A673 (cell line): ENCODE results near the gene CORO1A. TPM values are rescaled to one million over a fixed set of nuclear protein-coding genes. Genes with fewer than 3 reads are reported as not detected.
"Not testable (repeated sequence)": the region's sequence is repeated elsewhere in the genome, so short reads cannot be mapped to it uniquely, and the experiment has no call there.

ENCODE experiments used
- BruUV-seq: library from RNA; stranded (reverse); fragments of 400-500 nt; replicated peaks from 2 replicates; lab custom pipeline; 2021; lab: Mats Ljungman, UMichigan
- CTCF ChIA-PET: fragments of 300-600 bp; sonication (Branson Sonifier 250); formaldehyde crosslinking; loops from one replicate; lab custom pipeline; 2022; ENCODE audit warnings: antibody characterized with exemption; lab: Charles Lee
- POLR2A ChIA-PET: fragments of 300-600 bp; sonication (Branson Sonifier 250); formaldehyde crosslinking; loops from one replicate; lab custom pipeline; 2022; ENCODE audit warnings: antibody characterized with exemption; ENCODE audit not compliant: low non-redundant PET; lab: Charles Lee
- DNase-seq: peaks from one replicate; pipeline ENCODE4 v3.0.0-alpha.2; 2015; ENCODE audit warnings: low spot score
- H3K27ac ChIP-seq: fragments of 200-600 bp; sonication (generic); 2 replicates; pipeline ENCODE4 v1.5.1; 2016; ENCODE audit warnings: mixed run types, low read depth, mild to moderate bottlenecking, mixed read lengths, antibody characterized with exemption, low read length; ENCODE audit not compliant: poor library complexity, severe bottlenecking
- H3K27me3 ChIP-seq: fragments of 200-600 bp; sonication (generic); replicated peaks from 2 replicates; pipeline ENCODE4 v1.6.1; 2017; ENCODE audit warnings: mixed run types, low read depth, mild to moderate bottlenecking, mixed read lengths, antibody characterized with exemption, low read length; ENCODE audit not compliant: insufficient read depth, poor library complexity
- H3K36me3 ChIP-seq: fragments of 200-600 bp; sonication (generic); 2 replicates; pipeline ENCODE4 v1.6.1; 2016; ENCODE audit warnings: mixed run types, mild to moderate bottlenecking, mixed read lengths, antibody characterized with exemption, low read length; ENCODE audit not compliant: insufficient read depth, poor library complexity, severe bottlenecking
- H3K4me1 ChIP-seq: fragments of 200-600 bp; sonication (generic); 2 replicates; pipeline ENCODE4 v1.6.1; 2017; ENCODE audit warnings: mixed run types, mild to moderate bottlenecking, mixed read lengths, antibody characterized with exemption, low read length; ENCODE audit not compliant: insufficient read depth, poor library complexity, severe bottlenecking
- H3K4me3 ChIP-seq: fragments of 200-600 bp; sonication (generic); 2 replicates; pipeline ENCODE4 v1.5.1; 2016; ENCODE audit warnings: low read depth, mixed run types, mild to moderate bottlenecking, mixed read lengths, low read length; ENCODE audit not compliant: poor library complexity, severe bottlenecking
- H3K9me3 ChIP-seq: fragments of 200-600 bp; sonication (generic); 2 replicates; pipeline ENCODE4 v1.6.1; 2016; ENCODE audit warnings: mixed run types, low read depth, mild to moderate bottlenecking, mixed read lengths, antibody characterized with exemption, low read length; ENCODE audit not compliant: poor library complexity, severe bottlenecking
- intact Hi-C: fragments of 100-400 bp; cut with micrococcal nuclease; formaldehyde crosslinking; loops from one replicate; pipeline ENCODE4 v1.10.0; 2022; ENCODE audit not compliant: unreplicated experiment
- total RNA-seq: library from RNA; stranded (reverse); gene quantifications from 2 replicates; pipeline ENCODE4 v1.2.3, GENCODE V29; 2021

Gene CORO1A
- total RNA-seq, 1 experiment from 2014 or later: 4.6 TPM

DNA sequence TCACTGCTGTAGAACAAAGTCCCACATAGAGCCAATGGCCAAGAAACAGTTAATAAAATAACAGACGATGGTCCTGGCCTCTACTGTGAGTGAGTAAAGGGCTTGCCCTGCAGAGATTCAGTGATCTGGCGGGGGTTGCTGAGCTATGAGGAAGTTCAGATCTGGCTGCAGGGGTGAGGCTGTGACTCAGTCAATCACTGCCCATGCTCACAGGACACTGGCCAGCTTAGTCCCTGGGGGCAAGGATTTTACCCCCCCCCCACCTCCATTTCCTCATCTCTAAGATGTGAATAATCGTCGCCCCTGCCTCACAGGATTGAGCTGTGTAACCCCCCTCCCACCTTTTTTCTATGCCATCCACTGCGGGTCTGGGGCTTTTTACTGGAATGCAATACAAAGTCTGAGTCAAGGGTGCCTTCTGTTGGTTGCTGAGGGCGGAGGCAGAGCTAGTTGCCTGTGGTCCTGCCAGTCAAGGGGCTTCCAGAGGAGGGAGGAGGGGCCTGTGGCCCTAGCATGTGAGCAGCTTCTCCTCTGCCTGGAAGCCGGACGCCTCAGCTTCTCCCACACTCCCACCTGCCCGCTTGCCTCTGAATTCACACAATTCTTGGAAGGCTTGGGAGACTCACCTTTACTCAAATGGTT, 23.8 kb downstream of the CORO1A start:
- BruUV-seq, H3K9me3 ChIP-seq, DNase-seq, intact Hi-C loops, CTCF ChIA-PET, H3K27ac ChIP-seq, H3K4me1 ChIP-seq, H3K4me3 ChIP-seq, POLR2A ChIA-PET, H3K27me3 ChIP-seq, H3K36me3 ChIP-seq: not testable (repeated sequence)

DNA sequence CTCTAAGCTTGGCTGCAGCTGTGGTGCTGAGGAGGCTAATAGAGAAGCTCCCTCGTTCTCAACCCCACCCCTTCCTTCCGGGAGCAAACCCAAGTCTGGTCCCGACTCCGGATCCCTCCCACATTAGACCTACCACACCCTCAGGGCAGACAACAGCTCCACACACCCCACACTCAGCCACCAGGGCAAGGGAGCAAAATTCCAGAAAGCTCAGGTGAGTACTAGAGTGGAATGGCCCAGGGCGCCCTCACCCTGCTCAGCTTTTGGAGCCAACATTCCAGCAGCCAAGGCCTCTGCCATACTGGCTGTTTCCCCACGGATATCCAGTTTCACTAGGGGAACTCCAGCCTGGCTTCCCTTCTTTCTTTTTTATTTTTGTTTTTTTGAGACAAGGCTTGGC, 25.6 kb downstream of the CORO1A start:
- H3K4me3 ChIP-seq, DNase-seq, H3K9me3 ChIP-seq, H3K36me3 ChIP-seq, H3K27me3 ChIP-seq, intact Hi-C loops, H3K27ac ChIP-seq, POLR2A ChIA-PET, BruUV-seq, CTCF ChIA-PET, H3K4me1 ChIP-seq: not testable (repeated sequence)

DNA sequence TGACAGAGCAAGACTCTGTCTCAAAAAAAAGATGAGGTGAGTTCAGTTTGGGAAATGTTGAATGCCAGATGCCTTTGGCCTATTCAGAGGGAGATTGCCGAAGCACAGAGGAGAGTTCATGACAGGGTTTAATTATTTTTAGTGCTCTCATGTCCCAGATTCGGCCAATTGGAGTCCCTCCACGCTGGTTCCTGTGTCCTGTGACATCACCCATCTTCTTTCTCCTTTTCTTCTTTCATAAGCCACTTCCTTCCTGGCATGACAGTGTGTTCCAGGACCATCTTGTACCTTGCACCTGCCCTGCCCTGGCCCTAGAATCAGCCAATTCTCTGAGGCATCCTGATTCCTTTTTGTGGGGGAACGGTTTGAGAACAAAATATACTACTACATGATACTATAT, 28.0 kb downstream of the CORO1A start:
- CTCF ChIA-PET, H3K9me3 ChIP-seq, DNase-seq, H3K27ac ChIP-seq, H3K27me3 ChIP-seq, H3K36me3 ChIP-seq, H3K4me3 ChIP-seq, H3K4me1 ChIP-seq, POLR2A ChIA-PET, BruUV-seq, intact Hi-C loops: not testable (repeated sequence)

DNA sequence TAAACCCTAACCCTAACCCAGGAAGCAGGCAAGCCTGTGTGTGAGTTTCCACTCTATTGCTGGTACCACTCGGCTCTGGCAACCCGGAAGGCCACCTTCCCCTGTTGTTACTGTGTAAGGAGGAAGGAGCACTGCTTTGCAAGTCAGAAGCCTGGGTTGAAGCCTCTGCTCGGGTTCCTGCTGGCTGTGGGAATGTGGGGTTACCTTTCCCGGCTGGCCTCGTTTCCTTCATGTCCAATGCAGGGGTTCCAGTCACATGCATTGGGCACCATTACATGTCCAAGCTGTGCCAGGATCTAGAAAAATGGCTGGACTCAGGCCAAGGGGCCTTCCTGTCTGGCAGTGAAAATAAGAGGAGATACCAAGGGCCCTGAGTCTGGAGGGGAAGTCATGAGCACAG, 33.7 kb downstream of the CORO1A start:
- H3K27me3 ChIP-seq, intact Hi-C loops, H3K4me1 ChIP-seq, BruUV-seq, H3K27ac ChIP-seq, CTCF ChIA-PET, POLR2A ChIA-PET, H3K4me3 ChIP-seq, H3K36me3 ChIP-seq, H3K9me3 ChIP-seq, DNase-seq: not testable (repeated sequence)

Other genes starting within 250 kb of the CORO1A start
- gene TMEM219, start 221.5 kb upstream of the CORO1A start, total RNA-seq: 48.3 and 52.7 TPM in 2 replicates
- gene TAOK2, start 209.7 kb upstream of the CORO1A start, total RNA-seq: 49.9 and 50.2 TPM in 2 replicates
- gene HIRIP3, start 188.0 kb upstream of the CORO1A start, total RNA-seq: 29.7 and 33.2 TPM in 2 replicates
- gene INO80E, start 187.4 kb upstream of the CORO1A start, total RNA-seq: 115 and 120 TPM in 2 replicates
- 3.2 and 5.4 TPM in 2 replicates for gene DOC2A, start 172.6 kb upstream of the CORO1A start, total RNA-seq
- not detected in 2 replicates for gene C16orf92, start 160.4 kb upstream of the CORO1A start, total RNA-seq
- gene TLCD3B, start 152.3 kb upstream of the CORO1A start, total RNA-seq: 1.9 and 2.6 TPM in 2 replicates
- 1,552 and 1,729 TPM in 2 replicates for gene ALDOA, start 117.8 kb upstream of the CORO1A start, total RNA-seq
- gene PPP4C, start 107.6 kb upstream of the CORO1A start, total RNA-seq: 122 and 127 TPM in 2 replicates
- gene TBX6, start 91.7 kb upstream of the CORO1A start, total RNA-seq: 0.49 and 0.85 TPM in 2 replicates
- gene YPEL3, start 87.4 kb upstream of the CORO1A start, total RNA-seq: 4.7 and 9.1 TPM in 2 replicates
- gene GDPD3, start 70.1 kb upstream of the CORO1A start, total RNA-seq: 2.5 and 4.4 TPM in 2 replicates
- gene MAPK3, start 60.4 kb upstream of the CORO1A start, total RNA-seq: 59.5 and 74.6 TPM in 2 replicates
- gene BOLA2B, start 10.1 kb downstream of the CORO1A start, total RNA-seq: 180 and 225 TPM in 2 replicates
- gene SLX1A, start 10.3 kb downstream of the CORO1A start, total RNA-seq: 15.5 and 20.0 TPM in 2 replicates
- gene SULT1A3, start 15.7 kb downstream of the CORO1A start, total RNA-seq: 14.1 and 21.2 TPM in 2 replicates
- gene NPIPB13, start 64.9 kb downstream of the CORO1A start, total RNA-seq: 9.3 and 14.2 TPM in 2 replicates
- gene CD2BP2, start 171.7 kb downstream of the CORO1A start, total RNA-seq: 67.6 and 72.5 TPM in 2 replicates
- 59.3 and 66.0 TPM in 2 replicates for gene TBC1D10B, start 186.9 kb downstream of the CORO1A start, total RNA-seq
- gene MYL11, start 191.2 kb downstream of the CORO1A start, total RNA-seq: not detected in 2 replicates
- 0.86 and 1.3 TPM in 2 replicates for gene SEPTIN1, start 199.0 kb downstream of the CORO1A start, total RNA-seq
- gene ZNF48, start 211.8 kb downstream of the CORO1A start, total RNA-seq: 21.6 and 22.0 TPM in 2 replicates
- 21.9 and 22.2 TPM in 2 replicates for gene ZNF771, start 224.0 kb downstream of the CORO1A start, total RNA-seq
- 92.5 and 111 TPM in 2 replicates for gene DCTPP1, start 246.4 kb downstream of the CORO1A start, total RNA-seq